Measurements from ENCODE around the gene SHPK. TPM values are rescaled to one million over a fixed set of nuclear protein-coding genes. Genes with fewer than 3 reads are reported as not detected.
A peak's percentile ranks its signal among the peaks of the same experiment; 100 is the strongest.

SHPK gene
- total RNA-seq, 2 donors from 2014 or later = 13.6 to 25.5 TPM

DNA sequence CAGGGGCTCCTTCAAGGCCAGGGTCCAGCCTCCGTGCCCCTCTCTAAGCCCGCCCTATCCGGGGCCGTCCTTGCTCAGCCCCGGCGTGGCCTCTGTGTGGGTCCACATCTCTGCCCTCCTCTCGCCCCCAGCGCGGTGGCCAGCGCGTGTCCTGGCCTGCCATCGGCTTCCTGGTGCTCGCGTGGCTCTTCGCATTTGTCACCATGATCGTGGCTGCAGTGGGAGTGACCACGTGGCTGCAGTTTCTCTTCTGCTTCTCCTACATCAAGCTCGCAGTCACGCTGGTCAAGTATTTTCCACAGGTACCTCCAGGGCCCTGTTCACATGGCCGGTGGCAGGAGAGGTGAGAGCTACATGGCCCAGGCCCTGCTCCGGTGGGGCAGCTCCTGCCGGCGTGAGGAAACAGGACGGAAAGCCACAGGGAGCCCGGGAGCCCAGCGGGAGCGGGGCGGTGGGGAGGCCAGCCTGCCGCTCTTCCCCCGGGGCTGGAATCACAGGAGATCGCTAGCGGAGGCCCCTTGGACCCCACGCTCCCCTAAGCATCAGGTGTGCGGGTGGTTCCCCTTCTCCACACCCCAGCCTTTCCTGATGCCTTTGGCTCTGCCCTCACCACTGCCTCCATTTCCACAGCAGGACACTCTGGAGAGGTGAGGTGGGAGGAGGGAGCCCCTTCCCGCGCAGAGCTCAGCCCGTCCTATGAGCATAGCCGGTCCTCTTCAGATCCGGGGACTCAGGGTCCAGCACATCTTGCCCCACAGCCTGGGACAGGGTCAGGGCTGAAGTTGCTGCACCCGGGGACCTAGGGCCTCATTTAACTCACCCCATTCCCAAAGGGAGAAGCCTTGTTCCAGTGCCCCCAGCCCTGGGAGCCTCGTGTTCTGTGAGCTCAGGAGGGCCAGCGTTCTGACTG lies 22.1 kb upstream of the SHPK start:
- Histone ChIP-seq H3K27me3 (replicated peaks; ENCODE audit: insufficient read depth) (no peaks in the 10 kb centered on the region), H3K4me3 (no peak overlapping the region), H3K36me3 (peaks cover 0 to 2% of the 10 kb centered on the region in 2 donors), H3K4me1 (replicated peaks) (no peaks in the 10 kb centered on the region), H3K27ac (peak overlapping the region in 1 of 2 donors; percentile 79), H3K9me3 (no peaks in the 10 kb centered on the region)
- TF ChIP-seq, protein P1, sequence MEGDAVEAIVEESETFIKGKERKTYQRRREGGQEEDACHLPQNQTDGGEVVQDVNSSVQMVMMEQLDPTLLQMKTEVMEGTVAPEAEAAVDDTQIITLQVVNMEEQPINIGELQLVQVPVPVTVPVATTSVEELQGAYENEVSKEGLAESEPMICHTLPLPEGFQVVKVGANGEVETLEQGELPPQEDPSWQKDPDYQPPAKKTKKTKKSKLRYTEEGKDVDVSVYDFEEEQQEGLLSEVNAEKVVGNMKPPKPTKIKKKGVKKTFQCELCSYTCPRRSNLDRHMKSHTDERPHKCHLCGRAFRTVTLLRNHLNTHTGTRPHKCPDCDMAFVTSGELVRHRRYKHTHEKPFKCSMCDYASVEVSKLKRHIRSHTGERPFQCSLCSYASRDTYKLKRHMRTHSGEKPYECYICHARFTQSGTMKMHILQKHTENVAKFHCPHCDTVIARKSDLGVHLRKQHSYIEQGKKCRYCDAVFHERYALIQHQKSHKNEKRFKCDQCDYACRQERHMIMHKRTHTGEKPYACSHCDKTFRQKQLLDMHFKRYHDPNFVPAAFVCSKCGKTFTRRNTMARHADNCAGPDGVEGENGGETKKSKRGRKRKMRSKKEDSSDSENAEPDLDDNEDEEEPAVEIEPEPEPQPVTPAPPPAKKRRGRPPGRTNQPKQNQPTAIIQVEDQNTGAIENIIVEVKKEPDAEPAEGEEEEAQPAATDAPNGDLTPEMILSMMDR (IDR thresholded peaks at IDR 0.05) = no peak
- TF ChIP-seq POLR2AphosphoS5 (IDR thresholded peaks at IDR 0.05) (no peak), POLR2A (IDR thresholded peaks at IDR 0.05) (no peak)
- no peak for DNase-seq (ENCODE audit: low spot score)
- 78% methylated on average over 40 of the region's 42 CpGs for WGBS
- intact Hi-C loops (cut with DNase I) = no loop called here

DNA sequence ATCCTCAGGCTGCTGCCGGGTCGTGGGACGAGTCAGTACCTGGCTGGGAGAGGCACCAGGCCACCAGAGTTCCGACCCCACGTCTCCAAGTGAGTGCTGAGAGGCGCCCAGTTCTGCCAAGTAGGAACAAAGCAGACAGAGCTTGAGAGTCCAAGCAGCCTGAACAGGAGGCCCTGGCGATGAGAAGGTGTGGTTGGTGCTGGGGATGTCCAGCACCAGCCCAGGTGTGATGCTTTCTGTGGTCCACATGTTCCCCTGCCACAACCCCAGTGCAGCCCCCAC lies 21.5 kb upstream of the SHPK start:
- Histone ChIP-seq H3K27me3 (replicated peaks; ENCODE audit: insufficient read depth) (no peaks in the 10 kb centered on the region), H3K9me3 (no peaks in the 10 kb centered on the region), H3K4me3 (no peak overlapping the region), H3K4me1 (replicated peaks) (no peaks in the 10 kb centered on the region), H3K36me3 (no peaks in the 10 kb centered on the region), H3K27ac (no peak overlapping the region)
- DNase-seq (ENCODE audit: low spot score) = no peak
- intact Hi-C loops (cut with DNase I) = no loop called here
- no peak for TF ChIP-seq POLR2AphosphoS5 (IDR thresholded peaks at IDR 0.05)
- TF ChIP-seq, protein P1 (IDR thresholded peaks at IDR 0.05) = no peak
- no peak for TF ChIP-seq POLR2A (IDR thresholded peaks at IDR 0.05)
- 70% methylated on average over 7 of the region's 7 CpGs for WGBS

- H3K9me3 ChIP-seq = no peaks in the 10 kb centered on the region
- no peak for DNase-seq (ENCODE audit: low spot score)
- H3K4me1 ChIP-seq (replicated peaks) = no peaks in the 10 kb centered on the region
- H3K4me3 ChIP-seq = no peak overlapping the region
- WGBS = 81% methylated on average over 16 of the region's 16 CpGs
- no peaks in the 10 kb centered on the region for H3K36me3 ChIP-seq
- intact Hi-C loops (cut with DNase I) = no loop called here
- no peak overlapping the region for H3K27ac ChIP-seq
- TF ChIP-seq, protein P1 (IDR thresholded peaks at IDR 0.05) = no peak
- TF ChIP-seq POLR2A (IDR thresholded peaks at IDR 0.05) (no peak), POLR2AphosphoS5 (IDR thresholded peaks at IDR 0.05) (no peak)
- no peaks in the 10 kb centered on the region for H3K27me3 ChIP-seq (replicated peaks; ENCODE audit: insufficient read depth)
Measured at GRCh38 chr17:3656755-3657587, 20.9 kb upstream of the SHPK start.

GRCh38 chr17:3656353-3656752 lies 20.3 kb upstream of the SHPK start:
- no peaks in the 10 kb centered on the region for H3K27me3 ChIP-seq (replicated peaks; ENCODE audit: insufficient read depth)
- no peak overlapping the region for H3K27ac ChIP-seq
- intact Hi-C loops (cut with DNase I) = no loop called here
- TF ChIP-seq POLR2A (IDR thresholded peaks at IDR 0.05) = no peak
- TF ChIP-seq POLR2AphosphoS5 (IDR thresholded peaks at IDR 0.05) = no peak
- TF ChIP-seq, protein P1 (IDR thresholded peaks at IDR 0.05) = no peak
- no peak overlapping the region for H3K4me3 ChIP-seq
- no peaks in the 10 kb centered on the region for H3K36me3 ChIP-seq
- WGBS = 89% methylated on average over 14 of the region's 16 CpGs
- H3K4me1 ChIP-seq (replicated peaks) = no peaks in the 10 kb centered on the region
- DNase-seq (ENCODE audit: low spot score) = no peak
- no peaks in the 10 kb centered on the region for H3K9me3 ChIP-seq

All from prostate gland (tissue), 2 donors.